Measurements from ENCODE around the gene MTHFD1L.

DNA sequence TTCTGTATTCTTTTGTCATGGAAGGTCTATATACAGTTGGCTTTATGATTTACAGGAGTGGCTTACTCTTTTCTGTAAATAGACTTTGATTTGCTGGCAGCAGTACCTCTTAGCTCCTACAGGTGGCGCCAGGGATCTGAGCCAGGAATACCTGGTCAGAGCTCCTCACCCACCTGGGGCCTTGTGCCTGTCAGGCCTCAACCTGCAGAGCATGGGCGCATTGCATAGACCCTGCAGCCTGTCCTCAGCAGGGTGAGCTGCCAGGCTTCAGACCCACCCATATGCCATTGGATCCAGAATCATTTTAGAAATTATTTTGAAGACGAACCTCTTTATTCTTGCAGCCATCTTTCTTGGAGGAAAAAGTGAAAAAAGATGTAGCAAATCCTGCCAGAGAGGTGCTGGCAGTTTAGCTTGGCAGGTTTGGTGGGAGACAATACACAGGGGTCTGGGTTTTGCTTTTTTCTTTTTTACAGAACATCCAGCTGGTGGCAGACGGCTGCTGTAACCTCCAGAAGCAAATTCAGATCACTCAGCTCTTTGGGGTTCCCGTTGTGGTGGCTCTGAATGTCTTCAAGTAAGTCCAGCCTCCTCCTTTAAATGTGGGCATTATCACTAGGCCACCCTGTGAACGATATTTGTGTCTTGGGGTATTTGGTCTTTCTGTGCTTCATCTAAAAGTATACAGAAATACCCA, 149.1 kb downstream of the MTHFD1L start:
- TF ChIP-seq CTCF (IDR thresholded peaks at IDR 0.05) = peak; percentile 95 to 99 (median 97)
- no peak for TF ChIP-seq POLR2A (IDR thresholded peaks at IDR 0.05)
